OCI-LY3 (cell line): ENCODE results near the gene LTBP3.

Experiments used
- EZH2phosphoT487 ChIP-seq: fragments of 200-600 bp; shearing (Covaris generic); IDR thresholded peaks from 2 replicates; pipeline ENCODE4 v1.6.1; 2018; ENCODE audit warnings: antibody characterized with exemption, mixed run types, low read depth
- TF ChIP-seq, protein P1 (sequence below): fragments of 200-600, 300-600 bp; sonication (generic); IDR thresholded peaks from 2 replicates; pipeline ENCODE4 v1.5.1; 2014; ENCODE audit warnings: antibody characterized with exemption, low read length, low read depth

DNA sequence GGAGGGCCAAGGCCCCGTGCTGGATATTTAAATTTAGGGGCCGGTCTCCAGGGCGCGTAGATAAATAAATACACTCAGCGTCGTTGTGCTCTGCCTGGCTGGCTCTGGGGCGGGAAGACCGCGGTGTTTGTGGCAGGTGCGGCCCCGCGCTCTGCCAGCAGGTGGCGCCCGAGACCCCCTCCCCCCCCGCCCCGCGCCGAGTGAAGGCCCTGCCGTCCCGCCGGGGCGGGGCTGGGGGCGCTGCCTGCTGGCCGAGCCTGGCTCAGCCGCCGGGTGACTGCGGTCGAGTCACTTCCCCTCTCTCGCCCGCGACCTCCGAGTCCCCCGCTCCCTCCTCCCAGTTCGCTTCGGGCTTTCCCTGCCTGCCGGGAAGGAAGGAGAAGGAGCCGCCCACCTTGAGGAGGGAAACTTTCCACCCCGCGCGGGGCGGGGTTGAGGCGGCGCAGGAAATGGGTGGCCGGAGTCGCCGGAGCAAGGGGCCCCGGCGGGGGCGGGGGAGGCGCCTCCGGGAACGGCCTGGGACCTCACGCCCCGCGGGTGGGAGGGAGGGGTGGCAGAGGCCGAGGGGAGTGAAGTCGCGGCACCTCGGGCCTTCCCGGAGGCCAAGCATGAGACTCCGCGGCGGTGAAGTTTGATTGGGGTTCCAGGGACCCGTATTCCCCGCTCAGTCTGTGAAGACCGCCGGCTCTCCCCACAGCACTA lies 16.1 kb upstream of the LTBP3 start:
- TF ChIP-seq, protein P1, sequence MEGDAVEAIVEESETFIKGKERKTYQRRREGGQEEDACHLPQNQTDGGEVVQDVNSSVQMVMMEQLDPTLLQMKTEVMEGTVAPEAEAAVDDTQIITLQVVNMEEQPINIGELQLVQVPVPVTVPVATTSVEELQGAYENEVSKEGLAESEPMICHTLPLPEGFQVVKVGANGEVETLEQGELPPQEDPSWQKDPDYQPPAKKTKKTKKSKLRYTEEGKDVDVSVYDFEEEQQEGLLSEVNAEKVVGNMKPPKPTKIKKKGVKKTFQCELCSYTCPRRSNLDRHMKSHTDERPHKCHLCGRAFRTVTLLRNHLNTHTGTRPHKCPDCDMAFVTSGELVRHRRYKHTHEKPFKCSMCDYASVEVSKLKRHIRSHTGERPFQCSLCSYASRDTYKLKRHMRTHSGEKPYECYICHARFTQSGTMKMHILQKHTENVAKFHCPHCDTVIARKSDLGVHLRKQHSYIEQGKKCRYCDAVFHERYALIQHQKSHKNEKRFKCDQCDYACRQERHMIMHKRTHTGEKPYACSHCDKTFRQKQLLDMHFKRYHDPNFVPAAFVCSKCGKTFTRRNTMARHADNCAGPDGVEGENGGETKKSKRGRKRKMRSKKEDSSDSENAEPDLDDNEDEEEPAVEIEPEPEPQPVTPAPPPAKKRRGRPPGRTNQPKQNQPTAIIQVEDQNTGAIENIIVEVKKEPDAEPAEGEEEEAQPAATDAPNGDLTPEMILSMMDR: peak; percentile 60
- TF ChIP-seq EZH2phosphoT487: no peak
